ENCODE data around the gene NFE2L2. TPM values are rescaled to one million over a fixed set of nuclear protein-coding genes. Genes with fewer than 3 reads are reported as not detected.
"Not testable (repeated sequence)": the region's sequence is repeated elsewhere in the genome, so short reads cannot be mapped to it uniquely, and the experiment has no call there.

NFE2L2 gene
- 10 to 100 TPM; 58.9 to 99.6 (median 74.7) TPM for total RNA-seq
- polyA plus RNA-seq: 10 to 100 TPM; 67.4 to 98.5 TPM
- total RNA-seq: 134 reads per million, percentile 89 among the genes with 10 or more reads in this experiment

- H3K36me3 Mint-ChIP-seq: peaks cover 0 to 26% (median 4%) of the 10 kb centered on the region in 5 donors
- Histone ChIP-seq H3K4me1 (ENCODE audit: control insufficient read depth in 2 of 2, insufficient read depth in 2 of 2, low read length in 2 of 2) (peaks cover 24 to 27% of the 10 kb centered on the region in 2 donors), H3K36me3 (ENCODE audit: control insufficient read depth in 2 of 3, insufficient read depth in 3 of 3, low read length in 3 of 3) (peaks cover 0 to 14% (median 0%) of the 10 kb centered on the region in 3 experiments), H3K4me3 (ENCODE audit: low read length) (peak within 1 kb of the TSS; percentile 80), H3K27ac (ENCODE audit: low read depth, low read length) (peak within 1 kb of the TSS; percentile 98), H3K9me3 (ENCODE audit: control insufficient read depth in 2 of 3, low read length in 3 of 3) (no peaks in the 10 kb centered on the region), H3K27me3 (ENCODE audit: control insufficient read depth in 2 of 2, insufficient read depth in 2 of 2, low read length in 2 of 2) (no peaks in the 10 kb centered on the region)
- ChIA-PET POLR2A (interaction anchor here (0.5 to 8.9 kb wide), 36 partner anchors 8 to 1186 kb away, joined by 3 to 282 read pairs (median 17); partner anchors contain the start of genes AGPS, HNRNPA3, PJVK and PRKRA), CTCF (interaction anchor here (0.7 to 5.6 kb wide), 27 partner anchors 12 to 287 kb away, joined by 3 to 77 read pairs (median 4); partner anchors contain the start of gene HNRNPA3)
- H3K4me1 Mint-ChIP-seq: peaks cover 25 to 57% (median 46%) of the 10 kb centered on the region in 7 donors
- H3K9me3 Mint-ChIP-seq: peaks cover 0 to 6% (median 0%) of the 10 kb centered on the region in 11 donors
- H3K4me3 Mint-ChIP-seq: peak within 1 kb of the TSS; percentile 90 to 100 (median 97)
- DNase-seq (peak; percentile 91 to 99 (median 93)), ATAC-seq (peak; percentile 83)
- intact Hi-C loops (cut with micrococcal nuclease): loop anchor here (1.0 to 10.0 kb wide), 7 partner anchors 25 to 1260 kb away; partner anchors contain the start of genes AGPS (in 1 of the 2) and LNPK (in 1 of the 2)
- H3K27ac Mint-ChIP-seq: peak within 1 kb of the TSS; percentile 98 to 100 (median 100)
- H3K27me3 Mint-ChIP-seq: no peaks in the 10 kb centered on the region
These were observed at the start of gene NFE2L2 for GRCh38 chr2:177264693-177265587. Gene NFE2L2 (minus strand): TSS chr2:177264727. CDS start chr2:177264576, 151 bp downstream.

GRCh38 chr2:177314194-177314593 is 49.7 kb upstream of the NFE2L2 start:
- peaks cover 6 to 13% of the 10 kb centered on the region in 2 donors for H3K4me1 ChIP-seq (ENCODE audit: control insufficient read depth in 2 of 2, insufficient read depth in 2 of 2, low read length in 2 of 2)
- Mint-ChIP-seq H3K36me3 (peaks cover 0 to 14% (median 0%) of the 10 kb centered on the region in 5 donors), H3K4me3 (no peak overlapping the region), H3K27ac (peak overlapping the region in 7 of 9 donors; percentile 36 to 97 (median 73)), H3K9me3 (peaks cover 0 to 4% (median 0%) of the 10 kb centered on the region in 11 donors), H3K4me1 (peaks cover 17 to 54% (median 31%) of the 10 kb centered on the region in 7 donors), H3K27me3 (no peaks in the 10 kb centered on the region)
- intact Hi-C loops (cut with micrococcal nuclease): no loop called here
- ChIA-PET POLR2A (interaction anchor here (0.8 to 13.0 kb wide), 6 partner anchors 9 to 150 kb away, joined by 3 to 282 read pairs (median 4); partner anchors contain the start of gene NFE2L2), CTCF (interaction anchor here (1.2 kb wide), 1 partner anchor 18 kb away, joined by 4 read pairs; no protein-coding TSS in a partner anchor)
- DNase-seq: no peak
- no peaks in the 10 kb centered on the region for H3K36me3 ChIP-seq (ENCODE audit: control insufficient read depth in 2 of 3, insufficient read depth in 3 of 3, low read length in 3 of 3)
- no peak for ATAC-seq
- no peak overlapping the region for H3K27ac ChIP-seq (ENCODE audit: low read depth, low read length)
- H3K9me3 ChIP-seq (ENCODE audit: control insufficient read depth in 2 of 3, low read length in 3 of 3): no peaks in the 10 kb centered on the region
- H3K4me3 ChIP-seq (ENCODE audit: low read length): no peak overlapping the region
- no peaks in the 10 kb centered on the region for H3K27me3 ChIP-seq (ENCODE audit: control insufficient read depth in 2 of 2, insufficient read depth in 2 of 2, low read length in 2 of 2)

- intact Hi-C loops (cut with micrococcal nuclease): no loop called here
- DNase-seq (no peak), ATAC-seq (no peak)
- Mint-ChIP-seq H3K9me3 (peaks cover 0 to 4% (median 0%) of the 10 kb centered on the region in 11 donors), H3K27ac (peak overlapping the region; percentile 25 to 97 (median 73)), H3K36me3 (peaks cover 0 to 13% (median 0%) of the 10 kb centered on the region in 5 donors), H3K4me3 (peak overlapping the region in 1 of 10 donors; percentile 56), H3K27me3 (no peaks in the 10 kb centered on the region), H3K4me1 (peaks cover 21 to 57% (median 34%) of the 10 kb centered on the region in 7 donors)
- Histone ChIP-seq H3K27ac (ENCODE audit: low read depth, low read length) (peak overlapping the region; percentile 26), H3K4me3 (ENCODE audit: low read length) (no peak overlapping the region), H3K4me1 (ENCODE audit: control insufficient read depth in 2 of 2, insufficient read depth in 2 of 2, low read length in 2 of 2) (peaks cover 6 to 22% of the 10 kb centered on the region in 2 donors), H3K27me3 (ENCODE audit: control insufficient read depth in 2 of 2, insufficient read depth in 2 of 2, low read length in 2 of 2) (no peaks in the 10 kb centered on the region), H3K36me3 (ENCODE audit: control insufficient read depth in 2 of 3, insufficient read depth in 3 of 3, low read length in 3 of 3) (no peaks in the 10 kb centered on the region), H3K9me3 (ENCODE audit: control insufficient read depth in 2 of 3, low read length in 3 of 3) (no peaks in the 10 kb centered on the region)
- CTCF ChIA-PET: interaction anchor here (0.8 to 1.5 kb wide), 4 partner anchors 21 to 148 kb away, joined by 3 to 4 read pairs (median 3); partner anchors contain the start of gene NFE2L2
- POLR2A ChIA-PET: interaction anchor here (0.6 to 13.0 kb wide), 3 partner anchors 20 to 49 kb away, joined by 3 to 282 read pairs (median 4); partner anchors contain the start of gene NFE2L2
These were observed 48.7 kb upstream of the NFE2L2 start for GRCh38 chr2:177313162-177313781.

GRCh38 chr2:177312562-177312961 is 48.0 kb upstream of the NFE2L2 start:
- POLR2A ChIA-PET: interaction anchor here (13.0 kb wide), 1 partner anchor 49 kb away, joined by 282 read pairs; the partner anchor contains the start of gene NFE2L2

GRCh38 chr2:177309672-177310309 is 45.3 kb upstream of the NFE2L2 start:
- H3K9me3 ChIP-seq (ENCODE audit: control insufficient read depth in 2 of 3, low read length in 3 of 3); H3K27me3 ChIP-seq (ENCODE audit: control insufficient read depth in 2 of 2, insufficient read depth in 2 of 2, low read length in 2 of 2); H3K4me3 ChIP-seq (ENCODE audit: low read length); H3K36me3 ChIP-seq (ENCODE audit: control insufficient read depth in 2 of 3, insufficient read depth in 3 of 3, low read length in 3 of 3); H3K9me3 Mint-ChIP-seq; H3K27me3 Mint-ChIP-seq: not testable (repeated sequence)
- Histone ChIP-seq H3K4me1 (ENCODE audit: control insufficient read depth in 2 of 2, insufficient read depth in 2 of 2, low read length in 2 of 2) (peaks cover 6 to 32% of the 10 kb centered on the region in 2 donors), H3K27ac (ENCODE audit: low read depth, low read length) (peak overlapping the region; percentile 57)
- H3K4me1 Mint-ChIP-seq: peaks cover 21 to 81% (median 48%) of the 10 kb centered on the region in 7 donors
- ATAC-seq (peak; percentile 87), DNase-seq (peak in 7 of 9 donors; percentile 57 to 83 (median 75))
- intact Hi-C loops (cut with micrococcal nuclease): loop anchor here (1.0 to 2.0 kb wide), 5 partner anchors 13 to 97 kb away; partner anchors contain the start of gene HNRNPA3 (in 1 of the 2)
- H3K36me3 Mint-ChIP-seq: peaks cover 0 to 16% (median 0%) of the 10 kb centered on the region in 5 donors
- peak overlapping the region; percentile 71 to 98 (median 94) for H3K27ac Mint-ChIP-seq
- H3K4me3 Mint-ChIP-seq: peak overlapping the region; percentile 41 to 79 (median 64)
- POLR2A ChIA-PET: interaction anchor here (0.6 to 13.0 kb wide), 12 partner anchors 10 to 149 kb away, joined by 3 to 282 read pairs (median 10); partner anchors contain the start of genes HNRNPA3 and NFE2L2
- CTCF ChIA-PET: interaction anchor here (0.8 to 3.0 kb wide), 6 partner anchors 14 to 146 kb away, joined by 3 to 27 read pairs (median 6); partner anchors contain the start of gene NFE2L2

More at GRCh38 chr2:177312562-177312961, 48.0 kb upstream of the NFE2L2 start:
- Mint-ChIP-seq H3K36me3 (peaks cover 0 to 14% (median 0%) of the 10 kb centered on the region in 5 donors), H3K4me1 (peaks cover 21 to 63% (median 39%) of the 10 kb centered on the region in 7 donors), H3K27me3 (no peaks in the 10 kb centered on the region), H3K4me3 (no peak overlapping the region), H3K9me3 (peaks cover 0 to 4% (median 0%) of the 10 kb centered on the region in 11 donors), H3K27ac (peak overlapping the region in 8 of 9 donors; percentile 30 to 97 (median 76))
- DNase-seq: no peak
- ATAC-seq: no peak
- Histone ChIP-seq H3K9me3 (ENCODE audit: control insufficient read depth in 2 of 3, low read length in 3 of 3) (no peaks in the 10 kb centered on the region), H3K27ac (ENCODE audit: low read depth, low read length) (no peak overlapping the region), H3K36me3 (ENCODE audit: control insufficient read depth in 2 of 3, insufficient read depth in 3 of 3, low read length in 3 of 3) (no peaks in the 10 kb centered on the region), H3K4me1 (ENCODE audit: control insufficient read depth in 2 of 2, insufficient read depth in 2 of 2, low read length in 2 of 2) (peaks cover 6 to 26% of the 10 kb centered on the region in 2 donors), H3K27me3 (ENCODE audit: control insufficient read depth in 2 of 2, insufficient read depth in 2 of 2, low read length in 2 of 2) (no peaks in the 10 kb centered on the region), H3K4me3 (ENCODE audit: low read length) (no peak overlapping the region)
- CTCF ChIA-PET: interaction anchor here (0.8 to 1.5 kb wide), 4 partner anchors 22 to 148 kb away, joined by 3 to 4 read pairs (median 3); partner anchors contain the start of gene NFE2L2
- intact Hi-C loops (cut with micrococcal nuclease): no loop called here
